Breast epithelium (tissue), 3 donors: ENCODE measurements around the gene NEDD4.

Experiments used
- POLR2AphosphoS5 ChIP-seq, 3 donors: sonication (generic); formaldehyde crosslinking; IDR thresholded peaks; one replicate each; pipeline ENCODE4 v1.6.1; 2017; ENCODE audit warnings: antibody characterized with exemption in 3 of 3
- TF ChIP-seq, protein P1 (sequence below), 3 donors: fragments of 450-650 bp; IDR thresholded peaks; one replicate each; pipeline ENCODE4 v1.5.1; 2016 to 2017; ENCODE audit warnings: antibody characterized with exemption in 3 of 3, mild to moderate bottlenecking in 3 of 3, moderate library complexity in 3 of 3

DNA sequence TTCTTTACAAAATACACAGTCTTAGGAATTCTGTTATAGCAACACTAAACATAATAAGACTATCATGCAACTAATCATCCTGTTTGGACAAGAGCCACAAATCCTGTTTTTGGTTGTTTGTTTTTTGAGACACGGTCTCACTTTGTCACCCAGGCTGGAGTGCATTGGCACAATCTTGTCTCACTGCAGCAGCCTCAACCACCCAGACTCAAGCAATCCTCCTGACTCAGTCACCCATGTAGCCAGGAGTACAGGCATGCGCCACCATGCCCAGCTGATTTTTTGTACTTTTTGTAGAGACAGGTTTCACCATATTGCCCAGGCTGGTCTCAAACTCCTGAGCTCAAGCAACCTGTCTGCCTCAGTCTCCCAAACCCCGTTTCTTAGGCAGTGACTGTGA is 28.3 kb downstream of the NEDD4 start:
- TF ChIP-seq, protein P1, sequence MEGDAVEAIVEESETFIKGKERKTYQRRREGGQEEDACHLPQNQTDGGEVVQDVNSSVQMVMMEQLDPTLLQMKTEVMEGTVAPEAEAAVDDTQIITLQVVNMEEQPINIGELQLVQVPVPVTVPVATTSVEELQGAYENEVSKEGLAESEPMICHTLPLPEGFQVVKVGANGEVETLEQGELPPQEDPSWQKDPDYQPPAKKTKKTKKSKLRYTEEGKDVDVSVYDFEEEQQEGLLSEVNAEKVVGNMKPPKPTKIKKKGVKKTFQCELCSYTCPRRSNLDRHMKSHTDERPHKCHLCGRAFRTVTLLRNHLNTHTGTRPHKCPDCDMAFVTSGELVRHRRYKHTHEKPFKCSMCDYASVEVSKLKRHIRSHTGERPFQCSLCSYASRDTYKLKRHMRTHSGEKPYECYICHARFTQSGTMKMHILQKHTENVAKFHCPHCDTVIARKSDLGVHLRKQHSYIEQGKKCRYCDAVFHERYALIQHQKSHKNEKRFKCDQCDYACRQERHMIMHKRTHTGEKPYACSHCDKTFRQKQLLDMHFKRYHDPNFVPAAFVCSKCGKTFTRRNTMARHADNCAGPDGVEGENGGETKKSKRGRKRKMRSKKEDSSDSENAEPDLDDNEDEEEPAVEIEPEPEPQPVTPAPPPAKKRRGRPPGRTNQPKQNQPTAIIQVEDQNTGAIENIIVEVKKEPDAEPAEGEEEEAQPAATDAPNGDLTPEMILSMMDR (IDR thresholded peaks at IDR 0.05) = no peak
- TF ChIP-seq POLR2AphosphoS5 (IDR thresholded peaks at IDR 0.05) = no peak
